Mesenchymal stem cell (in vitro differentiated cells and primary cell): Measurements from ENCODE around the gene LHB.
A peak's percentile ranks its signal among the peaks of the same experiment; 100 is the strongest.

ENCODE experiments used
- DNase-seq: peaks from one replicate; pipeline ENCODE4 v3.0.0-alpha.2; 2013
- H2AFZ ChIP-seq: one replicate; pipeline ENCODE4 v1.6.1; 2013; ENCODE audit warnings: low read depth, mild to moderate bottlenecking, control low read depth, inconsistent platforms, low read length, moderate library complexity
- H2AK5ac ChIP-seq: 2 replicates; pipeline ENCODE4 v1.6.1; 2013; ENCODE audit warnings: low read length, moderate library complexity, mild to moderate bottlenecking, inconsistent platforms; ENCODE audit not compliant: severe bottlenecking
- H2BK120ac ChIP-seq: one replicate; pipeline ENCODE4 v1.6.1; 2013; ENCODE audit warnings: low read depth, mild to moderate bottlenecking, inconsistent platforms, low read length, moderate library complexity
- H2BK12ac ChIP-seq, 2 experiments: one replicate each; pipeline ENCODE4 v1.6.1; 2013; ENCODE audit warnings: inconsistent platforms in 2 of 2, low read length in 2 of 2, mild to moderate bottlenecking in 2 of 2, moderate library complexity in 2 of 2, control low read depth in 1 of 2
- H2BK15ac ChIP-seq: one replicate; pipeline ENCODE4 v1.6.1; 2013; ENCODE audit warnings: mild to moderate bottlenecking, low read depth, inconsistent platforms; ENCODE audit not compliant: poor library complexity, severe bottlenecking
- H2BK5ac ChIP-seq: 2 replicates; pipeline ENCODE4 v1.6.1; 2013; ENCODE audit warnings: low read depth, mild to moderate bottlenecking, low read length, control low read depth, inconsistent platforms; ENCODE audit not compliant: poor library complexity, severe bottlenecking
- H3K14ac ChIP-seq, 2 experiments: one replicate each; pipeline ENCODE4 v1.6.1; 2013; ENCODE audit warnings: inconsistent platforms in 2 of 2, low read length in 2 of 2, control low read depth in 1 of 2, mild to moderate bottlenecking in 1 of 2, moderate library complexity in 1 of 2
- H3K18ac ChIP-seq, 2 experiments: one replicate each; pipeline ENCODE4 v1.6.1; 2013; ENCODE audit warnings: inconsistent platforms in 2 of 2, low read length in 2 of 2, control low read depth in 1 of 2, low read depth in 1 of 2, mild to moderate bottlenecking in 1 of 2
- H3K23ac ChIP-seq, 2 experiments: one replicate each; pipeline ENCODE4 v1.6.1; 2013; ENCODE audit warnings: inconsistent platforms in 2 of 2, low read length in 2 of 2, mild to moderate bottlenecking in 2 of 2, moderate library complexity in 2 of 2, control low read depth in 1 of 2
- H3K27ac ChIP-seq: 2 replicates; pipeline ENCODE4 v1.5.1; 2013; ENCODE audit warnings: mild to moderate bottlenecking, moderate library complexity, low read length, control low read depth, inconsistent platforms; ENCODE audit not compliant: poor library complexity, severe bottlenecking
- H3K27me3 ChIP-seq, 2 experiments: 2 replicates each; pipeline versions ENCODE4 v1.6.1 to v1.7.0; 2013; ENCODE audit warnings: low read length in 2 of 2, mild to moderate bottlenecking in 2 of 2, moderate library complexity in 2 of 2, control low read depth in 1 of 2, inconsistent platforms in 1 of 2; ENCODE audit not compliant: control insufficient read depth in 1 of 2, insufficient read depth in 1 of 2
- H3K36me3 ChIP-seq, 2 experiments: 2 replicates each; pipeline versions ENCODE4 v1.6.1 to v1.7.0; 2013; ENCODE audit warnings: low read length in 2 of 2, control low read depth in 1 of 2, inconsistent platforms in 1 of 2, low read depth in 1 of 2, mild to moderate bottlenecking in 1 of 2; ENCODE audit not compliant: insufficient read depth in 2 of 2, control insufficient read depth in 1 of 2
- H3K4ac ChIP-seq, 2 experiments: one replicate each; pipeline ENCODE4 v1.6.1; 2013; ENCODE audit warnings: inconsistent platforms in 2 of 2, low read length in 2 of 2, mild to moderate bottlenecking in 2 of 2, moderate library complexity in 2 of 2, control low read depth in 1 of 2, low read depth in 1 of 2
- H3K4me1 ChIP-seq: 2 replicates; pipeline ENCODE4 v1.6.1; 2013; ENCODE audit warnings: low read depth, low read length, control low read depth; ENCODE audit not compliant: control insufficient read depth, insufficient read depth
- H3K4me2 ChIP-seq: 2 replicates; pipeline ENCODE4 v1.6.1; 2013; ENCODE audit warnings: low read length, mild to moderate bottlenecking, inconsistent platforms; ENCODE audit not compliant: poor library complexity, severe bottlenecking
- H3K4me3 ChIP-seq, 2 experiments: 2 replicates each; pipeline versions ENCODE4 v1.5.1 to v1.7.0; 2013; ENCODE audit warnings: low read length in 2 of 2, mild to moderate bottlenecking in 2 of 2, control low read depth in 1 of 2, low read depth in 1 of 2; ENCODE audit not compliant: insufficient read depth in 1 of 2
- H3K79me1 ChIP-seq: replicated peaks from 2 replicates; pipeline ENCODE4 v1.6.1; 2013; ENCODE audit warnings: mild to moderate bottlenecking, control low read depth, low read length, inconsistent platforms; ENCODE audit not compliant: poor library complexity, severe bottlenecking
- H3K9ac ChIP-seq: 2 replicates; pipeline ENCODE4 v1.7.0; 2013; ENCODE audit warnings: mild to moderate bottlenecking, low read length, moderate library complexity
- H3K9me3 ChIP-seq: 2 replicates; pipeline ENCODE4 v1.7.0; 2013; ENCODE audit warnings: mild to moderate bottlenecking, low read length; ENCODE audit not compliant: control insufficient read depth
- H4K8ac ChIP-seq: one replicate; pipeline ENCODE4 v1.6.1; 2013; ENCODE audit warnings: inconsistent platforms, mild to moderate bottlenecking, low read length, moderate library complexity
- H4K91ac ChIP-seq: one replicate; pipeline ENCODE4 v1.6.1; 2013; ENCODE audit warnings: mild to moderate bottlenecking, low read length, inconsistent platforms
- WGBS: methylation state at CpG from one replicate; pipeline ENCODE4 v1.1.7; 2013; ENCODE audit warnings: mixed read lengths; 5-methylcytosine and 5-hydroxymethylcytosine counted together

LHB gene

DNA sequence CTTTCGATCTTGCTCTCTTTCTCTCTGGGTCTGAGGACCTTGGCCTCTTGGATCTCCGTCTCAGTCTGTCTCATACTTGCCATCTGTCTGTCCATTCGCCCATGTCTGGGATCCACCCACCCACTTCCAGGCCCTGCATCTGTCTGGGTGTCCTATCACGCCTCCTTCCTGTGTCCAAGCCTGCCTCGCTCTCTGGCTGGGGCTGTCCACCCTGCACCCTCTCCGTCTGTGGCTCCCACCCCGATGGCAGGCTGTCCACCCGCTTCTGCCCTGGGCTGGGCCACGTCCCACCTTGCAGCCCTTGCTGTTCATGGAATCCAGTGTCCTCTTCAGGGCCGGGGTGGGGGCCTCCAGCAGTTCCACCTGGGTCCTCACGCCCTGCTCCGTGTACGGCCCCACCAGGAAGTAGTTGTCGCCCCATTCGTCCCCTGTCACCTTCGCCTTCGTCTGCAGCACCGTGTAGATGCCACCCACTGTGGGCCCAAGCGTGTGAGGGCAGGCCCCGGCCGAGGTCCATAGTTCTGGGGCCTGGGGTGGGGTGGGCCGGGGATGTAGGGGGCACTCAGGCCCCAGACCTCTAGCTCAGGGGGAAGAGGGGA lies 25.8 kb downstream of the LHB start:
- 93% methylated on average over 22 of the region's 22 CpGs for WGBS
- DNase-seq: no peak
- peak overlapping the region; percentile 67 for H2BK15ac ChIP-seq

GRCh38 chr19:48990400-48990799 lies 26.5 kb downstream of the LHB start:
- 84% methylated on average over 4 of the region's 4 CpGs for WGBS

More for the DNA sequence above, 25.8 kb downstream of the LHB start:
- H3K36me3 ChIP-seq: peaks cover 36 to 46% of the 10 kb centered on the region in 2 experiments
- H3K14ac ChIP-seq: no peak overlapping the region
- no peak overlapping the region for H3K18ac ChIP-seq
- H4K8ac ChIP-seq: peak overlapping the region; percentile 24
- no peak overlapping the region for H2BK5ac ChIP-seq
- no peaks in the 10 kb centered on the region for H3K9me3 ChIP-seq
- H3K79me1 ChIP-seq: peaks cover 29% of the 10 kb centered on the region
- no peak overlapping the region for H3K27ac ChIP-seq
- no peak overlapping the region for H2BK120ac ChIP-seq
- no peaks in the 10 kb centered on the region for H3K27me3 ChIP-seq
- no peak overlapping the region for H3K23ac ChIP-seq
- no peak overlapping the region for H3K4me2 ChIP-seq
- peaks cover 25% of the 10 kb centered on the region for H3K4me1 ChIP-seq
- H2BK12ac ChIP-seq: no peak overlapping the region
- H2AK5ac ChIP-seq: no peak overlapping the region
- H4K91ac ChIP-seq: peak overlapping the region; percentile 71
- peak overlapping the region; percentile 97 for H3K9ac ChIP-seq
- no peak overlapping the region for H2AFZ ChIP-seq
- peak overlapping the region in 1 of 2 experiments; percentile 97 for H3K4me3 ChIP-seq
- no peak overlapping the region for H3K4ac ChIP-seq

GRCh38 chr19:48989701-48990291 lies 27.1 kb downstream of the LHB start:
- no peak overlapping the region for H2AK5ac ChIP-seq
- H2BK12ac ChIP-seq: no peak overlapping the region
- peaks cover 21% of the 10 kb centered on the region for H3K4me1 ChIP-seq
- peaks cover 36% of the 10 kb centered on the region for H3K79me1 ChIP-seq
- no peak overlapping the region for H3K23ac ChIP-seq
- H3K4ac ChIP-seq: no peak overlapping the region
- no peak overlapping the region for H3K27ac ChIP-seq
- H3K9me3 ChIP-seq: no peaks in the 10 kb centered on the region
- H2BK120ac ChIP-seq: no peak overlapping the region
- H4K8ac ChIP-seq: no peak overlapping the region
- no peak overlapping the region for H4K91ac ChIP-seq
- no peak overlapping the region for H2BK15ac ChIP-seq
- H3K36me3 ChIP-seq: peaks cover 49 to 59% of the 10 kb centered on the region in 2 experiments
- no peaks in the 10 kb centered on the region for H3K27me3 ChIP-seq
- no peak overlapping the region for H3K4me2 ChIP-seq
- no peak overlapping the region for H3K14ac ChIP-seq
- no peak overlapping the region for H3K4me3 ChIP-seq
- no peak overlapping the region for H2AFZ ChIP-seq
- no peak overlapping the region for H2BK5ac ChIP-seq
- no peak overlapping the region for H3K18ac ChIP-seq
- no peak for DNase-seq
- WGBS: 92% methylated on average over 17 of the region's 17 CpGs
- peak overlapping the region; percentile 44 for H3K9ac ChIP-seq

More at GRCh38 chr19:48990400-48990799, 26.5 kb downstream of the LHB start:
- no peak overlapping the region for H3K4me2 ChIP-seq
- H2AK5ac ChIP-seq: no peak overlapping the region
- H3K4ac ChIP-seq: no peak overlapping the region
- H2BK120ac ChIP-seq: no peak overlapping the region
- H2AFZ ChIP-seq: no peak overlapping the region
- no peak overlapping the region for H3K18ac ChIP-seq
- H3K23ac ChIP-seq: no peak overlapping the region
- no peak for DNase-seq
- no peaks in the 10 kb centered on the region for H3K9me3 ChIP-seq
- no peaks in the 10 kb centered on the region for H3K27me3 ChIP-seq
- H4K91ac ChIP-seq: no peak overlapping the region
- no peak overlapping the region for H3K27ac ChIP-seq
- H3K4me1 ChIP-seq: peaks cover 25% of the 10 kb centered on the region
- H2BK5ac ChIP-seq: no peak overlapping the region
- peaks cover 32% of the 10 kb centered on the region for H3K79me1 ChIP-seq
- no peak overlapping the region for H2BK12ac ChIP-seq
- no peak overlapping the region for H4K8ac ChIP-seq
- H3K36me3 ChIP-seq: peaks cover 43 to 53% of the 10 kb centered on the region in 2 experiments
- peak overlapping the region in 1 of 2 experiments; percentile 97 for H3K4me3 ChIP-seq
- peak overlapping the region; percentile 44 for H3K9ac ChIP-seq
- H3K14ac ChIP-seq: no peak overlapping the region
- no peak overlapping the region for H2BK15ac ChIP-seq

- Histone ChIP-seq H3K79me1 (peaks cover 36% of the 10 kb centered on the region), H4K91ac (no peak overlapping the region), H3K27ac (no peak overlapping the region), H3K4ac (no peak overlapping the region), H4K8ac (no peak overlapping the region), H3K14ac (no peak overlapping the region), H2AK5ac (no peak overlapping the region), H2AFZ (no peak overlapping the region), H3K4me3 (no peak overlapping the region), H2BK15ac (no peak overlapping the region), H2BK12ac (no peak overlapping the region), H3K9me3 (no peaks in the 10 kb centered on the region), H2BK120ac (no peak overlapping the region), H3K36me3 (peaks cover 55 to 62% of the 10 kb centered on the region in 2 experiments), H3K4me1 (peaks cover 16% of the 10 kb centered on the region), H2BK5ac (no peak overlapping the region), H3K23ac (no peak overlapping the region), H3K4me2 (no peak overlapping the region), H3K27me3 (no peaks in the 10 kb centered on the region), H3K18ac (no peak overlapping the region), H3K9ac (no peak overlapping the region)
- WGBS: 97% methylated on average over 9 of the region's 9 CpGs
- no peak for DNase-seq
Measured at GRCh38 chr19:48988860-48989259, 28.0 kb downstream of the LHB start.
